ENCODE data around the gene CAMTA1.

GRCh38 chr1:7299994-7300393, 514.7 kb downstream of the CAMTA1 start:
- TF ChIP-seq EZH2 (IDR thresholded peaks at IDR 0.05; ENCODE audit: insufficient read depth, low read length) (no peak), CTCF (IDR thresholded peaks at IDR 0.05; ENCODE audit: insufficient read depth, low read depth, low read length) (no peak)

All from astrocyte (in vitro differentiated cells and primary cell).